Erythroblast (primary cell): Measurements from ENCODE around the gene ATP13A2.

Source experiments
- GATA1 ChIP-seq: IDR thresholded peaks from 2 replicates; pipeline ENCODE4 v1.6.1; 2011; ENCODE audit warnings: low read depth, mild to moderate bottlenecking, control low read depth, low read length, moderate library complexity
- POLR2A ChIP-seq: IDR thresholded peaks from 2 replicates; pipeline ENCODE4 v1.6.1; 2011; ENCODE audit warnings: mild to moderate bottlenecking, low read length

GRCh38 chr1:16946646-16947045 lies 65.1 kb downstream of the ATP13A2 start:
- TF ChIP-seq POLR2A (no peak), GATA1 (no peak)
